CMK (cell line): ENCODE measurements around the gene ETNK2.
"Not testable (repeated sequence)": the region's sequence is repeated elsewhere in the genome, so short reads cannot be mapped to it uniquely, and the experiment has no call there.

Experiments
- DNase-seq: peaks from one replicate; pipeline ENCODE4 v3.0.0-alpha.2; 2010; ENCODE audit warnings: low read depth

The ETNK2 gene

DNA sequence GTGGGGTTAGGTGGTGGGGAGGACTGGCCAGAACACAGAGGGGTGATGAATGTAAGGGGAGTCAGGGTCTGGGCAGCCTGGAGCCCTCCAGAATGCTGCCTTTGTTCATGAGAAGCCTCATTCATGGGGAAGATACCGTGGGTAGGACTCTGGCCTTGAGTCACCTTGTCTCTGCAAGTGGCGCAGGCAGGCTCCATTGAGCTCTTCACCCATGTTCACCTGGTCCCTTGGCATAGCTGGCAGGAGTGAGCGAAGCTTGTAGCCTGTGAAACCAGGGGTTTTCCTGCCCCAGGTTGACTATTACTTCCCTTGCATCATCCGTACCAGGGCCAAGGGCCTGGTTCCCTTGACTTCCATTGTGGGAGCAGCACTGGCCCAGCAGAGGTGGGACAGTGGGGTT lies 53.2 kb downstream of the ETNK2 start:
- no peak for DNase-seq

DNA sequence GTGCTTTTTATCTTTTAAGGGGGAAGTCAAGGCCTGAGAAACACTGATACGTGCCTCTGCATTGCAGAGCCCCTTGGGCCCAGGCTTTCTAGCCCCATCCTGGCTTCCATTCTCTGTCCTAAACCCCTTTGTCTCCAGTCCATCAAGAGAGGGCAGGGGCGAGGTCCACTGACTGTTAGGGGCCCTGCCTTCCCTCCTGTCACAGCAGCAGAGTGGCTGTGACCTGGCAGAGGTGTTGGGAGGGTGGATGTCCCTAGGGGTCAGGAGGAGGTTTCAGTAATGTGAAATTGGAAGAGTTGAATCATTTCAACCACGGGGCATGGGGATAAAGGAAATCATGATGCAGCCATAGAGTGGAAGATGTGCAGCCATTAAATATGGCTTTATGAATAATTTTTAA lies 54.9 kb downstream of the ETNK2 start:
- DNase-seq: no peak

DNA sequence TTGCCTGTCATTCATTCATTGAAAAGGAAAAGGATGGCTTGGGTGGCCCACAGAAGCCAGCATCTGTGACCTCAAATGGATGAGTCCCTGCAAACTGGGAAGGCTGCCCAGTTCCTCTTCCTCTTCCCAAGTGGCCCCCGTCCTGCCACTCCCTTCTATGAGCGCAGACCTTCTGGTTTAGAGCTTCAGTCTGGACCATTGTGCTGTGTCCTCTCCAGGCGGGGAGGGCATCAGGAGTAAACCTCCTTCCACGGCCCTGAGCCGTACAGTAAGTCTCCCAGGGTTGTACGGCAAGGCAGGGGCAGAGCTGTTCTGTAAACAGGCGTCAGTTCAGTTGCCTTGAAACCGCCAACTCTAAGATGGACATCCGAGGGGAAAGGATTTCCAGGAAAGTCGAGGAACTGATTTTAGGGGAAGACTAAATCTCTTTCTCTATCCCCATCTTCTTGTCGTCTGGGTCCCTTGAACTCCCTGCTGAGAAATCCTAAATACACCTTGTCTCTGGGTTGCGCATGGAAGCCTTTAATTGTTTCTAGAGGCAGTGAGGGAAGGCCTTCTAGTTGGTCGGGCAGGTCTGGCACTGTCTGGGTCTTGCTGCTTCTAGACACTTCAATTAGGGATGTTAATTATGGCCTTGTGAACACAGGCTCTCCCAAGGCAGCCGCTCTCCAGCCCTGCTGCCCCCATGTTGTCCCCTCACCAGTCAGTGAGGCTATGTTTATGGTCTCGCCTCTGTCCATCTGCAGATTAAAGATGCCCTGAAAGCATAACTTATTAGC lies 56.8 kb downstream of the ETNK2 start:
- no peak for DNase-seq

DNA sequence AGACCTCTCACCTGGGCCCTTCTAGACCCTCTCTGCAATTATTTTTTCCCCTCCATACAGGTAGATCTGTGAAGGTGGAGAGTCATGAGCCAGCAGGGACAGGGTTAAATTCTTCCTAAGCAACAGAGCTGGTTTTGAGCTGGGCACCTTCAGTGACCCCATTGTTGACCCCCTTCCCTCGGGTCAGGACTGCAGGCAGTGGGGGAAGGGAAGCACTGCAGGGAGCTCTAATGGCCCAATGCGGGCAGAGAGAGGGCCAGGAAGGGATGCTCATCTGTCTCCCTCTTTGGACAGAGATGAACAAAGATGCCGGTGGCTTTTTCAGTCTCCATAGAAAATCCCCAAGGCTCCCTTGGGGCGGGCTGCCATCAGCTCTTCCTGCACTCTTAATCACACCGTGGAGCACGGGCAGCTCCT lies 57.5 kb downstream of the ETNK2 start:
- DNase-seq: no peak

DNA sequence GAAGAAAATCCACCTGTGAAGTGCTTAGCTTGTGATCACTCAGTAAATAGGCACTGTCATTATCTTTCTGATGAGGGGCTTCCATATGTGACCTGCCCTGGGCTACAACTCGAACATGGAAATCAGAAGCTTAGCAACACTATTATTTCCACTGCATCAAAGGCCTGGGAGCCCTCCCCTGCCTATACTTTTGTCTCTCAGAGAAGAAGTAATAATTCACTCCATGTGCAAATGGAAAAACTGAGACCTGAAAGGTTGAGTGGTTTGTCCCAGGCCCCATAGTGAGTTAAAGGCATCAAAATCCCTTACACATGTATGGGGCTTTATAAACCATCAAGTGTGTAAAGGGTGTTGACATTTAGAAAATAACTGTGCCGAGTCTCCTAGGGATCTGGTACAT lies 58.1 kb downstream of the ETNK2 start:
- no peak for DNase-seq

DNA sequence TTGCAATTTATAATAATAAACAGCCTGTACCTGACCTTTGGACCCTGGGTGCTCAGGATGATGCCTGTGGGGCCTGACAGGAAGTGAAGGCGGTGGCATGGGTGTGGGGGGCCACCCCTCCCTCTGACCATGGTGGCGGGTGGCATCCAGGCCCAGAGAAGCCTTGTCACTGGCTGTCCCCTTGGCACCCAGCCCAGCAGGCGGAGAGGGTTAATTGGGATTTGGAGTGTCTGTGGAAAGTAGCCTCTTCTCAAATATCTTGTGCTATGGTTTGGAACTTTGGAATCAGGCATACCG lies 58.5 kb downstream of the ETNK2 start:
- no peak for DNase-seq

DNA sequence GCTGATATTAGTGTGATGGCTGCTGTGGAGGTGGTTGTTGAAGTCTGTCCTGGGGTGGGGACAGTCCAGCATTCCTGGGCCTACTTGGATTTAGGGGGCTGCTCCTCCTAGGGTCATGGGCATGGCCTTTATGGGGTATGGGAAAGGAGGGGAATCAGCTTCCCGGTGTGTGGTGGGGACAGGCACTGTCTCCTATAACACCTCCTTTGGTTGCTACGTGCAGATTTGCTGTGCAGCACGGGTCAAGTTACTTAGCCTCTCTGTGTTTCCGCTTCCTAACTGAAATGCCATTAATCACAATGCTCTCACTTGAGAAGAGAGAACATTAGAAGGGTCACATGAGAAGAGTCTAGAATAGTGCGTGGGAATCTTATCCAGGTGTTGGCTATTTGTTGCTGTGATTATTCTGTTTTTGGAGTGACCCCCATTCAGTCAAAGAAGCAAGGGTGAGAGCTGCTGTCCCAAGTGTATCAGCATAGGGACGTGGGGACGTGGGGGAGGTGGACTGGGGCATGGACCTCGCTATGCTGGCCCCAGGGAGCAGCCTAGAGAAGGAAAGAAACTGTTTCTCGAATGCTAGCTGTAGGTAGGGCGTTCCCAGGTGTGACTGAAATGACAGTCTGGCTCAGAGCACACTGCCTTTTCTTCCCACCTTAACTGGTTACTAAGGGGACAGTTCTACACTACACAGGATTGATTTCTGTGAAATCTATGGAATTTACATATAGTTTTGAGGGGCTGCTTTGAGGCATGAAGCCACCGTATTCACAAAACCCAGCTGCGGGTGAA lies 59.0 kb downstream of the ETNK2 start:
- DNase-seq: no peak

DNA sequence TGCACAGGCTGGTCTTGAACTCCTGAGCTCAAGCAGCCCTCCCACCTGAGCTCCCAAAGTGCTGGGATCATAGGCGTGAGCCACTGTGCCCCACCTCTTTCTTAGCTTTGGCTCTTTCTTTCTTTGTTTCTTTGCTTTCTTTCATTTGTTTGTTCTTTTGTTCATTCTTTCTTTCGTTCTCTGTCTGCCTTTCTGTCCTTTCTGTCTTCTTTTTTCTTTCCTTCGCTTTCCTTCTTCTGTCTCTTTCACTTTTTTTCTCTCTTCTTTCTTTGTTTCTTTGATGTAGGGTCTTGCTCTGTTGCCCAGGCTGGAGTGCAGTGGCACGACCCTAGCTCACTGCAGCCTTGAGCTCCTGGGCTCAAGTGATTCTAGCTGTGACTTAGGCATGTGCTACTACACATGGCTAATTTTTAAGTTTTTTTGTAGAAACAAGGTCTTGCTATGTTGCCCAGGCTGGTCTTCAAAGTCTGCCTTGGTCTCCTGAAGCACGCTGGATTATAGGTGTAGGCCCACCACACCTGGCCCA lies 60.0 kb downstream of the ETNK2 start:
- DNase-seq: no peak

DNA sequence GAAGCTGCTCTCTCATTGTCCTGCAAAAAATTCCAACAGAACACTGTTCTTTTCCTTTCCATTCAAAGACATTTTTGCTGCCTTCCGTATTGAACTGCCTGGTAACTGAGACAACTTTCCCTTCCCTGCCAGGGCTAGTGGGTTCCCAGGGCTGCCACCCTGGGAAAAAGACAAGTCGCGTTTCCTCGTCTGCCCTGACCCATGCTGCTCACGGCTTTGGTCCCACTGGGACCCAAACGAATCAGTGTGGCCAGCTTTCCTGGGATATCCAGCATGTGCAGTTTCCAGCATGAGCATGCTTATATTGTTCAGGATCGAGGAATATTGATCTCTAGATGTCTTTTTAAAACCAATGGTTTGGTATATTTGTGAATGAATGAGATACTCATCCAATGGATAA lies 60.8 kb downstream of the ETNK2 start:
- no peak for DNase-seq

DNA sequence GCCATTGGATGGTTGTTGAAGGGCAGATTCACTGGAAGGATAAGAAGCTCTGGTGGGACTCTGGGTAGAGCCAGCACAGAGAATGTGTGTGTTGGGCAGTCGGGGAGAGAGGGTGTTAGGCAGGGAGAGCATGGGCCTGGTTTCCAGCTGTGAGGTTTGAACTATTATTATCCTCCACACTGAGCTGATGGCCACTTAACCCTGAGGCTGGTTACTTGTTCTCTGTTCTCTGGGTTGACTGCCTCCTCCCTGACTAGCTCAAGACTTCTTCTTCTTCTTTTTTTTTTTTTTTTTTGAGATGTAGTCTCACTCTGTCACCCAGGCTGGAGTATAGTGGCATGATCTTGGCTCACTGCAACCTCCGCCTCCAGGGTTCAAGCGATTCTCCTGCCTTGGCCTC lies 61.7 kb downstream of the ETNK2 start:
- DNase-seq: not testable (repeated sequence)

DNA sequence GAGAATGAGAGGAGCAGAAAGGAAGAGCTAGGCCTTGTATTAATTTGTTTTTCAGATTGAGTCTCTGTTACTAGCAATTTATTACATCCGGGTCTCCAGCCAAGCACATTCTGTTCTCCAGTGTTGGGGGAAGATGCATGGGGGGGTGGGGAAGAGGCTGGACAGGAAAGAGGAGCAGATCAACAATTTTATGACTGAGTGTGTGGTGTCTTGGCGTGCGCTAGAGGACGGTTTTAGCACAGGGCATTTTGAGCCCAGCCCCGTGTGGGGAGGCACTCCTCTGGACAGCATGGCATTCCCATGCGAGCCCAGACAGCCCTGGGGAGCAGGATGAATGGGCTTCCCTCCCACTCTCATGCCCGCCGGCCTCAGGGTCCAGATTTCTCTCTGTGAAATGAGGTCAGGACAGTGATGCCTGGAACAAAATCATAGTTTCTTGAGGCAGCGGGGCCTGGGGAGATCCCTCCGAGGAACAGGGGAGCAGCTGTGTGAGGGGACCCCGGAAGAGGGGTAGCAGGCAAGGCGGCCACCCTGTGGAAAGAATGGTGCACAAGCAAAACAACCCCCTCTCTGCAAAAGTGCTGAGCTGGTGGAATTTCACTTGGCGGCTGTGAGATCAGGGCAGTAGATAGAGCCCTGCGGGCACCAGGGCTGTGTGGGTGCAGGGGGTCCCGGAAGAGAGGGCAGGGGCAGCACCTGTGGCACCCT lies 62.6 kb downstream of the ETNK2 start:
- DNase-seq: no peak

DNA sequence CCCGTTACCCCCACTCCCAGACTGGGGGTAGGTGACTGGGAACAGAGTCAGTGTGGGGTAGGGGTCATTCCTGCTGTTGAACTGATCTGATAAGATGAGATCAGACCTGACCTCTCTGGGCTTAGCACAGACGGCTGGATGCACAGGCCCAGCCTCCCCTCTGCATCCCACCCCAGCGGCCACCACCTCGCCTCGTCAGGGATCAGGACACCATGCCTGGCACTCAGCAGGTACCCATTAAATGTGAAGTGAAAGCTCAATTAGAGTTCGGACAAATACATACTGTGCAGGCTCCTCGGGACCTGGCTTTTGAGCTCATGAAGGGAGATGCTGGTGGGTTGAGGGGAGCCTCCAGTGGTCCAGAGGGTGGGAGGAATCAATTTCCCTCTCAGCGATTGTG lies 63.2 kb downstream of the ETNK2 start:
- no peak for DNase-seq

DNA sequence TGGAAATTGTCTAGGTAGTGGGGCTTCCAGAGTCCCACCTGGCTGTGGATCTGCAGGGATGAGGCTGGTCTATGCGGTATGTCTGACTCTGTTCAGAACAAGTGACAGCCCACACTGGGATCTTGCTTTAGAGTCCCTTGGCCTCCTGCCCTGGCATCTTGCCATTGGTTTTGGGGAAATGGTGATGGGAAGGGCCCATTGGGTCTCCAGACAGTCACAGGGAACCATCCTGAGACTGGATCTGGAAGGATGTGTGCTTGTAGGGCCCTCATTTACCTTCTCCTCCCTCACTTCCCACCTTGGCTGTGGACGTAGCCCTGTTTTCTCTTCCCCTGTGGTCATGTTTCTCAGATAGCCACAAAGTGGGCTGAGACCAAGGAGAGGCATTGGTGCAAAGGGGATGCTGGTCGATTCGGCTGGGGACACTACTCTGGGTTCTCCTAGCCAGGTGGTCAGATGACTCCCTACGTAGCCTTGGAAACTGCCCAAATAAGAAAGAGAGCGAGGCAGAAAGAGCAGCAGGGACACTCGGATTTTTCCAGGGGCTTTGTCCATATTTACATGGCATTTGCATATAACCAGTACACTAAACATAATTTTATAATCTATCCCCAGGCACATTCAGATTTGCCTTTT lies 63.8 kb downstream of the ETNK2 start:
- no peak for DNase-seq

DNA sequence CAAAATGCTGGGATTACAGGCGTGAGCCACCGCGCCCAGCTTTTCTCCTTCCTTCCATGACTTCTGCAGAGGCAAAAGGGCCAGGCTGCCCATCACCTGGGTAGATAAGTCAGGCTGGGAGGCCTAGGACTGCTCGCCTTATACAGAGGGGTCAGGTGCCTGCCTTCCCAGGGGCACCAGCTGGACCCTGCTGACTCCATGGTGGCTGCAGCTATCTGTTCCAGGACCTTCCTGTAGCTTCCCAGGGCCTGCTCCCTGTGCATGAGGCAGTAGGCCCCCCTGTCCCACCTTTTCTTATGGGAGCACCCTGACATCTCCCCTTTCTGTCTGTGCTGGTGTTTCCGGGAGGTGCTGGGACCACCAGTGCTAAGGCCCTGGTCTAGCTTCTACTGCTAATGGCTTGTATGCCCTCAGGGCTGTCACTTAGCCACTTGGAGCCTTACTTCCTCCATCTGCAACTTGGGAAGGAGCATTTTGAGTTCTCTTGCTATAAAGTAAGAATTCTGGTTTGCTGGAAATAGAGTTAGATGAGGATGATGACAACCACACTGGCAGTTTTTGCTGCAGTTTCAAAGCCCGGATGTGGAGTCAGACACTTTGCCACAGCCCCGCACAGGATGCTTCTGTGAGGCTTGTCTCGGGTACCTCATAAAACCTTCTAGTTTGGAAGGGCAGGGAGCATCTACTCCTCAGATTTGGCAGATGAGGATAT lies 64.5 kb downstream of the ETNK2 start:
- no peak for DNase-seq

DNA sequence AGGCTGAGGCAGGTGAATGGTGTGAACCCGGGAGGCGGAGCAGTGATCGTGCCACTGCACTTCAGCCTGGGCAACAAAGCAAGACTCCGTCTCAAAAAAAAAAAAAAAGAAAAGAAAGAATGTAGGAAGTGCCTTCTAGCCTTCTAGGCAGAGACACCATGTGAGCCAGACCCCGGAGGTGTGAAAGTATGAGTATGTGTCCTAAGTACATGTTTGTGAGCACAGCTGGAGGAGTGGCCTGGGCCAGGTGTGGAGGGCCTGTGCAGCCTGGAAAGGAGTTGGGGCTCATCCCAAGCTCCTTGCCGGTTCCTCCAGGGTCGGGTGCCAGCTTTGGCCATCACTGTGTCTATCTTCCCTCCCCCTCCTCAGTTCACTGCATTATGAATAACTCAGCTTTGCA lies 66.0 kb downstream of the ETNK2 start:
- no peak for DNase-seq

DNA sequence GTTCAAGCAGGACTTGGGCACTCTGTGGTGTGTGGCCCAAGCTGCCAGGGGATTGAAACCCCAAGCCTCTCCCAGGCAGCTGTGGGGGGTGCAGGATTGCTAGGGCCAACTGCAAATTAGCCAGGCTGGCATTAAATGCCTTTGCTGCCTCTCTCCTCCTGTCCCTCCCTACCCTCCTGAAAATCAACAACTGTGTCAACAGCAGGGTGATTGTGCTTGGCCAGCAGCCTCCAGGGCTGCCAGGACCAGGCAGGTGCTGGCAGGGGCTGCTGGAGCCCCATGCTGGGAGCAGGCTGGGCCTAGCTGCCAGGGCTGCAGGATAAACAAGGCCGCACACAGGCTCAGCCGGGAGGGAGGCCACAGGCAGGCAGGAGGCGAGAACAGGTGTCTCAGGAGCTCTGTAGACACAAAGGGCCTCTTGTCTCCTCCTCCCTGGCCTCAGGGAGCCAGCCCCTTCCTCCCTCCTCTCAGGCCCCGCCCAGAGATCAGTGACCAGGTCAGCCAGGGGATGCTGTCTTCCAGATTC lies 67.5 kb downstream of the ETNK2 start:
- no peak for DNase-seq

DNA sequence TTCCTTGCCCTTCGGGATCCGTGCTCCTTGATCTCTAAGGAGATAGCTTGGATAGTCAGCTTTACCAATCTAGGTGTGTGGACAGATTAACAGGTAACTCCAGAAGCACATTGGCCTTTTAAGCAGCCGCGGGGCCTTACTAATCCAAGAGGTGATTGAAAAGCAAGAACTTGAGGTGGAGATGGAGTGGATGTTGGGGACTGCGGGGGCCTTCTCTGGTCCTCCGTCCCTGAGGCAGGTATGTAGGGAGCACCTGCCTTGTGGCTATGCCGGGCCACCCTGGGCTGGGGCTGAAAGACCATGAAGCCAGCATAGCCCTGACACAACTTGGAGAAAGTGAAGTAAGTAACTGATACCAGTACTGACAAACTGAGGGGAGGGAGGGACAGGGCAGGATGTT lies 68.4 kb downstream of the ETNK2 start:
- DNase-seq: no peak

DNA sequence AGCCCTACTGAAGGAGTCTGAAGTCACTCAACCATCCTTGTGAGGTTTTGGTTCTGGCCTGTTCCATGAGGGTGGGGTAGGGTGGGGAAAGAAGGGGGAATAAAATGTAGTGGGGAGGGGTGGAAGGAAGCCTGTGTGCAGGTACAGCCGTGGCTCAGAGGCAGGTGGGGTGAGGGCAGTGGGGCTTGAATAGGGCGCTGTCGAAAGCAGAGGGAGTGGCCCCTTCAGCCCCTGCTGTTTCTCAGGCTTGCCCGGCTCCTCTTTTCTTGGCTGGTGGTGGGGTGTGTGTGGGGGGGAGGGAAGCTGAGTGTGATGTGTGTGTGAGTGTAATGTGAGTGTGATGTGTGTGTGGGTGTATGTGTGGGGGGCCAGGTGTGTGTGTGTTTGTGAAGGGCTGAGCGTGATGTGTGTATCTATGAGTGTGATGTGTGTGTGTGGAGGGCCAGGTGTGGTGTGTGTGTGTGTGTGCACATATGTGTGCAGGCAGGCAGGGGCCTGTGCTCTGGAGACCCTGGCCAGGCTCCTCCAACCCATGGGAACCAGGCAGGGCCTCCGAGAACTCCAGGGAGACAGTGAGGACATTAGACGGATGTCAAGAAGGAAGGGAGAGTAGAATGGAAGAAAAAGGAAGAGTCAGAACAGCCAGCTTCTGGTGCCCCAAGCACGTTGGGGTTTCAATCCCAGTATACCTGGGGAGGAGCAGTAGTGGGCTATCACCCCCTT lies 69.9 kb downstream of the ETNK2 start:
- DNase-seq: no peak

DNA sequence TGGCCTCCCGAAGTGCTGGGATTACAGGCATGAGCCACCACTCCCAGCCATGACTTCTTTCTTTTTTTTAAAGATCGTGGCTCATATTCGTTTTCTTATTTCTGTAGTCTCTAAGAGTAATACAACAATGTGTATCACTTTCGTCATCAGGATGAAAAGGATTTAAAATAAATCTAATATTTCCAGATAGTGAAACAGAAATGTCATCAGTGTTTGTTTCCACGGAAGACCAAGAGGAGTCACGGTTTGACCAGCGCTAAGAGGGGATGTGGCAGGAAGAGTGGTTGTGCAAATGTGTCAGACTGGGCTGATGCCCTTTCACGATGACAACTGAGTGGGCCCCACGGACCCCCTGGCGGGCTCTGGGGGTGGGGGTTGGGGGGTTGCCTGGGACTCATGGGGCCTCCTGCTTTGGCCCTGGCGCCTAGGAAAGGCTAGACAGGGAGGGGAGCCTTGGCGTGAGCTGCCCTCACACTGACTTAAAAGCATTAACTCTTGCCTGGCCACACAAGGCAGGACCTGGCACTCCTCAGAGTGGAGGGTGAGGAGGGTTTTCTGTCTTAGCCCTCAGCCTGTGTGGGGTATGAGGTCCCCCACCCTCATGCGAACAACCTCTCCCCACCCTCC lies 70.6 kb downstream of the ETNK2 start:
- no peak for DNase-seq
